Measurements from ENCODE around the gene FAM174C. TPM values are rescaled to one million over a fixed set of nuclear protein-coding genes. Genes with fewer than 3 reads are reported as not detected.

The FAM174C gene
- total RNA-seq, 1 experiment from 2014 or later = 59.4 TPM

- TF ChIP-seq TEAD4 (CRISPR knock-in tag; IDR thresholded peaks at IDR 0.05) (no peak), OVOL2 (CRISPR knock-in tag; IDR thresholded peaks at IDR 0.05; ENCODE audit: borderline replicate concordance) (no peak), ZNF512 (CRISPR knock-in tag; IDR thresholded peaks at IDR 0.05; ENCODE audit: borderline replicate concordance) (no peak), ZBTB43 (CRISPR knock-in tag; IDR thresholded peaks at IDR 0.05) (no peak), NFE2L1 (CRISPR knock-in tag; IDR thresholded peaks at IDR 0.05) (no peak), ZNF219 (CRISPR knock-in tag; IDR thresholded peaks at IDR 0.05; ENCODE audit: borderline replicate concordance) (no peak)
These were observed 44.4 kb upstream of the FAM174C start (continued) for GRCh38 chr19:1230783-1231489.

- no peaks in the 10 kb centered on the region for H3K27me3 Mint-ChIP-seq (ENCODE audit: low read depth)
- ATAC-seq (no peak), DNase-seq (ENCODE audit: low spot score) (no peak)
- CTCF ChIA-PET = interaction anchor here (1.5 kb wide), 2 partner anchors 9 to 12 kb away, joined by 3 to 5 read pairs; no protein-coding TSS in a partner anchor
- TF ChIP-seq ELF4 (CRISPR knock-in tag; IDR thresholded peaks at IDR 0.05; ENCODE audit: low read depth) = no peak
- TF ChIP-seq IRF2 (CRISPR knock-in tag; IDR thresholded peaks at IDR 0.05; ENCODE audit: borderline replicate concordance, low read depth) = no peak
- no peak for TF ChIP-seq CBFB (CRISPR knock-in tag; IDR thresholded peaks at IDR 0.05; ENCODE audit: low read depth)
- no peak for TF ChIP-seq GRHL2 (CRISPR knock-in tag; IDR thresholded peaks at IDR 0.05; ENCODE audit: insufficient replicate concordance, severe bottlenecking)
- TF ChIP-seq ATF1 (CRISPR knock-in tag; IDR thresholded peaks at IDR 0.05) = no peak
- TF ChIP-seq GABPB1 (CRISPR knock-in tag; IDR thresholded peaks at IDR 0.05) = no peak
- TF ChIP-seq NFE2L1 (CRISPR knock-in tag; IDR thresholded peaks at IDR 0.05) = no peak
- TF ChIP-seq MXD4 (CRISPR knock-in tag; IDR thresholded peaks at IDR 0.05; ENCODE audit: borderline replicate concordance) = no peak
- TF ChIP-seq, protein P1, sequence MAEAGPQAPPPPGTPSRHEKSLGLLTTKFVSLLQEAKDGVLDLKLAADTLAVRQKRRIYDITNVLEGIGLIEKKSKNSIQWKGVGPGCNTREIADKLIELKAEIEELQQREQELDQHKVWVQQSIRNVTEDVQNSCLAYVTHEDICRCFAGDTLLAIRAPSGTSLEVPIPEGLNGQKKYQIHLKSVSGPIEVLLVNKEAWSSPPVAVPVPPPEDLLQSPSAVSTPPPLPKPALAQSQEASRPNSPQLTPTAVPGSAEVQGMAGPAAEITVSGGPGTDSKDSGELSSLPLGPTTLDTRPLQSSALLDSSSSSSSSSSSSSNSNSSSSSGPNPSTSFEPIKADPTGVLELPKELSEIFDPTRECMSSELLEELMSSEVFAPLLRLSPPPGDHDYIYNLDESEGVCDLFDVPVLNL (CRISPR knock-in tag; IDR thresholded peaks at IDR 0.05; ENCODE audit: borderline replicate concordance, low read depth) = no peak
- no peak for TF ChIP-seq USF1 (CRISPR knock-in tag; IDR thresholded peaks at IDR 0.05)
- POLR2A ChIA-PET = interaction anchor here (0.6 kb wide), 1 partner anchor 53 kb away, joined by 4 read pairs; no protein-coding TSS in a partner anchor
- H3K9me3 Mint-ChIP-seq = no peaks in the 10 kb centered on the region
- no peaks in the 10 kb centered on the region for H3K36me3 Mint-ChIP-seq
- H3K27ac Mint-ChIP-seq = peak overlapping the region; percentile 85
- no peak overlapping the region for H3K4me3 Mint-ChIP-seq
- H3K4me1 Mint-ChIP-seq = no peaks in the 10 kb centered on the region
These were observed 43.3 kb upstream of the FAM174C start for GRCh38 chr19:1231729-1232637.

- ChIA-PET POLR2A (interaction anchor here (0.6 kb wide), 1 partner anchor 54 kb away, joined by 4 read pairs; no protein-coding TSS in a partner anchor), CTCF (interaction anchor here (1.5 kb wide), 2 partner anchors 10 to 12 kb away, joined by 3 to 5 read pairs; no protein-coding TSS in a partner anchor)
- no peaks in the 10 kb centered on the region for H3K9me3 Mint-ChIP-seq
- no peak overlapping the region for H3K27ac Mint-ChIP-seq
- H3K4me1 Mint-ChIP-seq = no peaks in the 10 kb centered on the region
- ATAC-seq = no peak
- no peaks in the 10 kb centered on the region for H3K27me3 Mint-ChIP-seq (ENCODE audit: low read depth)
- H3K4me3 Mint-ChIP-seq = no peak overlapping the region
- H3K36me3 Mint-ChIP-seq = no peaks in the 10 kb centered on the region
- DNase-seq (ENCODE audit: low spot score) = no peak
- TF ChIP-seq ZNF219 (CRISPR knock-in tag; IDR thresholded peaks at IDR 0.05; ENCODE audit: borderline replicate concordance) (no peak), SP1 (CRISPR knock-in tag; conservative IDR thresholded peaks at IDR 0.05) (no peak), RELA (CRISPR knock-in tag; IDR thresholded peaks at IDR 0.05; ENCODE audit: borderline replicate concordance) (no peak), ZNF138 (CRISPR knock-in tag; conservative IDR thresholded peaks at IDR 0.05) (no peak), ZNF423 (CRISPR knock-in tag; IDR thresholded peaks at IDR 0.05) (no peak)
- TF ChIP-seq, protein P2, sequence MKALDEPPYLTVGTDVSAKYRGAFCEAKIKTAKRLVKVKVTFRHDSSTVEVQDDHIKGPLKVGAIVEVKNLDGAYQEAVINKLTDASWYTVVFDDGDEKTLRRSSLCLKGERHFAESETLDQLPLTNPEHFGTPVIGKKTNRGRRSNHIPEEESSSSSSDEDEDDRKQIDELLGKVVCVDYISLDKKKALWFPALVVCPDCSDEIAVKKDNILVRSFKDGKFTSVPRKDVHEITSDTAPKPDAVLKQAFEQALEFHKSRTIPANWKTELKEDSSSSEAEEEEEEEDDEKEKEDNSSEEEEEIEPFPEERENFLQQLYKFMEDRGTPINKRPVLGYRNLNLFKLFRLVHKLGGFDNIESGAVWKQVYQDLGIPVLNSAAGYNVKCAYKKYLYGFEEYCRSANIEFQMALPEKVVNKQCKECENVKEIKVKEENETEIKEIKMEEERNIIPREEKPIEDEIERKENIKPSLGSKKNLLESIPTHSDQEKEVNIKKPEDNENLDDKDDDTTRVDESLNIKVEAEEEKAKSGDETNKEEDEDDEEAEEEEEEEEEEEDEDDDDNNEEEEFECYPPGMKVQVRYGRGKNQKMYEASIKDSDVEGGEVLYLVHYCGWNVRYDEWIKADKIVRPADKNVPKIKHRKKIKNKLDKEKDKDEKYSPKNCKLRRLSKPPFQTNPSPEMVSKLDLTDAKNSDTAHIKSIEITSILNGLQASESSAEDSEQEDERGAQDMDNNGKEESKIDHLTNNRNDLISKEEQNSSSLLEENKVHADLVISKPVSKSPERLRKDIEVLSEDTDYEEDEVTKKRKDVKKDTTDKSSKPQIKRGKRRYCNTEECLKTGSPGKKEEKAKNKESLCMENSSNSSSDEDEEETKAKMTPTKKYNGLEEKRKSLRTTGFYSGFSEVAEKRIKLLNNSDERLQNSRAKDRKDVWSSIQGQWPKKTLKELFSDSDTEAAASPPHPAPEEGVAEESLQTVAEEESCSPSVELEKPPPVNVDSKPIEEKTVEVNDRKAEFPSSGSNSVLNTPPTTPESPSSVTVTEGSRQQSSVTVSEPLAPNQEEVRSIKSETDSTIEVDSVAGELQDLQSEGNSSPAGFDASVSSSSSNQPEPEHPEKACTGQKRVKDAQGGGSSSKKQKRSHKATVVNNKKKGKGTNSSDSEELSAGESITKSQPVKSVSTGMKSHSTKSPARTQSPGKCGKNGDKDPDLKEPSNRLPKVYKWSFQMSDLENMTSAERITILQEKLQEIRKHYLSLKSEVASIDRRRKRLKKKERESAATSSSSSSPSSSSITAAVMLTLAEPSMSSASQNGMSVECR (CRISPR knock-in tag; IDR thresholded peaks at IDR 0.05; ENCODE audit: borderline replicate concordance) = no peak
- TF ChIP-seq, protein P3, sequence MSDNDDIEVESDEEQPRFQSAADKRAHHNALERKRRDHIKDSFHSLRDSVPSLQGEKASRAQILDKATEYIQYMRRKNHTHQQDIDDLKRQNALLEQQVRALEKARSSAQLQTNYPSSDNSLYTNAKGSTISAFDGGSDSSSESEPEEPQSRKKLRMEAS (CRISPR knock-in tag; IDR thresholded peaks at IDR 0.05) = no peak
These were observed 42.7 kb upstream of the FAM174C start for GRCh38 chr19:1232652-1233072.

All from WTC11 (cell line).